HEK293 (cell line): ENCODE data around the gene RNU1-3.

Experiments
- KLF9 ChIP-seq: fragments of 450-650 bp; formaldehyde crosslinking; IDR thresholded peaks from 2 replicates; pipeline ENCODE4 v1.5.1; 2016; ENCODE audit warnings: missing biosample characterization, missing genetic modification characterization, low read depth
- PBX3 ChIP-seq: sonication (generic); formaldehyde crosslinking; IDR thresholded peaks from 2 replicates; pipeline ENCODE4 v1.8.1; 2022; ENCODE audit warnings: mild to moderate bottlenecking, moderate library complexity, missing genetic modification reagents
- PRDM2 ChIP-seq: fragments of 450-650 bp; formaldehyde crosslinking; IDR thresholded peaks from 2 replicates; pipeline ENCODE4 v1.5.1; 2016; ENCODE audit warnings: missing biosample characterization, missing genetic modification characterization, borderline replicate concordance
- SALL2 ChIP-seq: fragments of 450-650 bp; formaldehyde crosslinking; IDR thresholded peaks from 2 replicates; pipeline ENCODE4 v1.5.0; 2017; ENCODE audit warnings: missing biosample characterization, mild to moderate bottlenecking, missing genetic modification characterization, borderline replicate concordance
- ZBTB20 ChIP-seq: fragments of 450-650 bp; formaldehyde crosslinking; IDR thresholded peaks from 2 replicates; pipeline ENCODE4 v1.5.1; 2016; ENCODE audit warnings: missing biosample characterization, missing genetic modification characterization
- ZBTB21 ChIP-seq: fragments of 450-650 bp; formaldehyde crosslinking; IDR thresholded peaks from 2 replicates; pipeline ENCODE4 v1.5.1; 2017; ENCODE audit warnings: missing biosample characterization, missing genetic modification characterization
- ZBTB44 ChIP-seq: fragments of 450-650 bp; IDR thresholded peaks from 2 replicates; pipeline ENCODE4 v1.5.1; 2018; ENCODE audit warnings: missing biosample characterization, mild to moderate bottlenecking, missing genetic modification characterization
- ZBTB7A ChIP-seq: fragments of 450-650 bp; formaldehyde crosslinking; IDR thresholded peaks from 2 replicates; pipeline ENCODE4 v1.5.1; 2016; ENCODE audit warnings: low read depth, missing biosample characterization, missing genetic modification characterization
- ZNF138 ChIP-seq: fragments of 450-650 bp; formaldehyde crosslinking; IDR thresholded peaks from 2 replicates; pipeline ENCODE4 v1.5.1; 2016; ENCODE audit warnings: missing biosample characterization, missing genetic modification characterization, borderline replicate concordance
- ZNF23 ChIP-seq: fragments of 450-650 bp; formaldehyde crosslinking; IDR thresholded peaks from 2 replicates; pipeline ENCODE4 v1.5.1; 2016; ENCODE audit warnings: missing biosample characterization, missing genetic modification characterization, borderline replicate concordance
- ZNF292 ChIP-seq: fragments of 450-650 bp; formaldehyde crosslinking; IDR thresholded peaks from 2 replicates; pipeline ENCODE4 v1.5.1; 2016; ENCODE audit warnings: low read depth, missing biosample characterization, missing genetic modification characterization, borderline replicate concordance
- ZNF510 ChIP-seq: fragments of 450-650 bp; formaldehyde crosslinking; IDR thresholded peaks from 2 replicates; pipeline ENCODE4 v1.5.1; 2018; ENCODE audit warnings: mild to moderate bottlenecking, missing genetic modification characterization, missing biosample characterization; ENCODE audit not compliant: insufficient replicate concordance
- ZNF658 ChIP-seq: fragments of 450-650 bp; formaldehyde crosslinking; IDR thresholded peaks from 2 replicates; pipeline ENCODE4; 2016; ENCODE audit warnings: missing biosample characterization, missing genetic modification characterization
- ZNF692 ChIP-seq: fragments of 450-650 bp; formaldehyde crosslinking; IDR thresholded peaks from 2 replicates; pipeline ENCODE4 v1.5.1; 2016; ENCODE audit warnings: missing biosample characterization, missing genetic modification characterization
- ZSCAN5A ChIP-seq: fragments of 450-650 bp; formaldehyde crosslinking; IDR thresholded peaks from 2 replicates; pipeline ENCODE4 v1.5.1; 2016; ENCODE audit warnings: missing biosample characterization, missing genetic modification characterization
- TF ChIP-seq, protein P1 (sequence below): fragments of 450-650 bp; formaldehyde crosslinking; IDR thresholded peaks from 2 replicates; pipeline ENCODE4 v1.5.1; 2016; ENCODE audit warnings: missing biosample characterization, missing genetic modification characterization
- TF ChIP-seq, protein P2 (sequence below): fragments of 450-650 bp; formaldehyde crosslinking; IDR thresholded peaks from 2 replicates; pipeline ENCODE4 v1.5.1; 2016; ENCODE audit warnings: missing biosample characterization, missing genetic modification characterization
- TF ChIP-seq, protein P3 (sequence below): fragments of 450-650 bp; formaldehyde crosslinking; IDR thresholded peaks from 2 replicates; pipeline ENCODE4 v1.5.1; 2016; ENCODE audit warnings: missing biosample characterization, missing genetic modification characterization
- TF ChIP-seq, protein P4 (sequence below): fragments of 450-650 bp; formaldehyde crosslinking; IDR thresholded peaks from 2 replicates; pipeline ENCODE4 v1.5.1; 2017; ENCODE audit warnings: missing biosample characterization, missing genetic modification characterization

RNU1-3 gene

GRCh38 chr1:16677552-16678431, 11.0 kb upstream of the RNU1-3 start (continued):
- TF ChIP-seq ZBTB21 (tag by site-specific recombination) (no peak), ZSCAN5A (tag by site-specific recombination) (no peak), SALL2 (tag by site-specific recombination) (no peak), ZNF292 (tag by site-specific recombination) (no peak), ZBTB20 (tag by site-specific recombination) (no peak), ZNF510 (peak; percentile 4), ZNF692 (tag by site-specific recombination) (peak; percentile 63), ZNF658 (tag by site-specific recombination) (no peak), ZNF23 (no peak), ZBTB44 (tag by site-specific recombination) (peak; percentile 88), KLF9 (tag by site-specific recombination) (peak; percentile 40; the same call in 1 of the 2 replicates), PRDM2 (tag by site-specific recombination) (no peak), ZBTB7A (tag by site-specific recombination) (no peak), PBX3 (CRISPR knock-in tag) (no peak), ZNF138 (tag by site-specific recombination) (no peak)
- TF ChIP-seq, protein P1, sequence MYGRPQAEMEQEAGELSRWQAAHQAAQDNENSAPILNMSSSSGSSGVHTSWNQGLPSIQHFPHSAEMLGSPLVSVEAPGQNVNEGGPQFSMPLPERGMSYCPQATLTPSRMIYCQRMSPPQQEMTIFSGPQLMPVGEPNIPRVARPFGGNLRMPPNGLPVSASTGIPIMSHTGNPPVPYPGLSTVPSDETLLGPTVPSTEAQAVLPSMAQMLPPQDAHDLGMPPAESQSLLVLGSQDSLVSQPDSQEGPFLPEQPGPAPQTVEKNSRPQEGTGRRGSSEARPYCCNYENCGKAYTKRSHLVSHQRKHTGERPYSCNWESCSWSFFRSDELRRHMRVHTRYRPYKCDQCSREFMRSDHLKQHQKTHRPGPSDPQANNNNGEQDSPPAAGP (tag by site-specific recombination), result peak; percentile 72; the same call in 1 of the 2 replicates
- TF ChIP-seq, protein P2, sequence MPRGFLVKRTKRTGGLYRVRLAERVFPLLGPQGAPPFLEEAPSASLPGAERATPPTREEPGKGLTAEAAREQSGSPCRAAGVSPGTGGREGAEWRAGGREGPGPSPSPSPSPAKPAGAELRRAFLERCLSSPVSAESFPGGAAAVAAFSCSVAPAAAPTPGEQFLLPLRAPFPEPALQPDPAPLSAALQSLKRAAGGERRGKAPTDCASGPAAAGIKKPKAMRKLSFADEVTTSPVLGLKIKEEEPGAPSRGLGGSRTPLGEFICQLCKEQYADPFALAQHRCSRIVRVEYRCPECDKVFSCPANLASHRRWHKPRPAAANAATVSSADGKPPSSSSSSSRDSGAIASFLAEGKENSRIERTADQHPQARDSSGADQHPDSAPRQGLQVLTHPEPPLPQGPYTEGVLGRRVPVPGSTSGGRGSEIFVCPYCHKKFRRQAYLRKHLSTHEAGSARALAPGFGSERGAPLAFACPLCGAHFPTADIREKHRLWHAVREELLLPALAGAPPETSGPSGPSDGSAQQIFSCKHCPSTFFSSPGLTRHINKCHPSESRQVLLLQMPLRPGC (tag by site-specific recombination), result no peak
- TF ChIP-seq, protein P3, sequence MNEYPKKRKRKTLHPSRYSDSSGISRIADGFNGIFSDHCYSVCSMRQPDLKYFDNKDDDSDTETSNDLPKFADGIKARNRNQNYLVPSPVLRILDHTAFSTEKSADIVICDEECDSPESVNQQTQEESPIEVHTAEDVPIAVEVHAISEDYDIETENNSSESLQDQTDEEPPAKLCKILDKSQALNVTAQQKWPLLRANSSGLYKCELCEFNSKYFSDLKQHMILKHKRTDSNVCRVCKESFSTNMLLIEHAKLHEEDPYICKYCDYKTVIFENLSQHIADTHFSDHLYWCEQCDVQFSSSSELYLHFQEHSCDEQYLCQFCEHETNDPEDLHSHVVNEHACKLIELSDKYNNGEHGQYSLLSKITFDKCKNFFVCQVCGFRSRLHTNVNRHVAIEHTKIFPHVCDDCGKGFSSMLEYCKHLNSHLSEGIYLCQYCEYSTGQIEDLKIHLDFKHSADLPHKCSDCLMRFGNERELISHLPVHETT (tag by site-specific recombination), result peak; percentile 46; the same call in 1 of the 2 replicates
- TF ChIP-seq, protein P4, sequence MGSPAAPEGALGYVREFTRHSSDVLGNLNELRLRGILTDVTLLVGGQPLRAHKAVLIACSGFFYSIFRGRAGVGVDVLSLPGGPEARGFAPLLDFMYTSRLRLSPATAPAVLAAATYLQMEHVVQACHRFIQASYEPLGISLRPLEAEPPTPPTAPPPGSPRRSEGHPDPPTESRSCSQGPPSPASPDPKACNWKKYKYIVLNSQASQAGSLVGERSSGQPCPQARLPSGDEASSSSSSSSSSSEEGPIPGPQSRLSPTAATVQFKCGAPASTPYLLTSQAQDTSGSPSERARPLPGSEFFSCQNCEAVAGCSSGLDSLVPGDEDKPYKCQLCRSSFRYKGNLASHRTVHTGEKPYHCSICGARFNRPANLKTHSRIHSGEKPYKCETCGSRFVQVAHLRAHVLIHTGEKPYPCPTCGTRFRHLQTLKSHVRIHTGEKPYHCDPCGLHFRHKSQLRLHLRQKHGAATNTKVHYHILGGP (tag by site-specific recombination), result no peak
